HG03196 (cell line): Measurements from ENCODE around the gene IFI6.
"Not testable (repeated sequence)": the region's sequence is repeated elsewhere in the genome, so short reads cannot be mapped to it uniquely, and the experiment has no call there.

Source experiments
- ATAC-seq: cut with Tn5 transposase; IDR thresholded peaks from one replicate; pipeline ENCODE4 v1.9.1; 2021; ENCODE audit not compliant: unreplicated experiment

Gene IFI6

DNA sequence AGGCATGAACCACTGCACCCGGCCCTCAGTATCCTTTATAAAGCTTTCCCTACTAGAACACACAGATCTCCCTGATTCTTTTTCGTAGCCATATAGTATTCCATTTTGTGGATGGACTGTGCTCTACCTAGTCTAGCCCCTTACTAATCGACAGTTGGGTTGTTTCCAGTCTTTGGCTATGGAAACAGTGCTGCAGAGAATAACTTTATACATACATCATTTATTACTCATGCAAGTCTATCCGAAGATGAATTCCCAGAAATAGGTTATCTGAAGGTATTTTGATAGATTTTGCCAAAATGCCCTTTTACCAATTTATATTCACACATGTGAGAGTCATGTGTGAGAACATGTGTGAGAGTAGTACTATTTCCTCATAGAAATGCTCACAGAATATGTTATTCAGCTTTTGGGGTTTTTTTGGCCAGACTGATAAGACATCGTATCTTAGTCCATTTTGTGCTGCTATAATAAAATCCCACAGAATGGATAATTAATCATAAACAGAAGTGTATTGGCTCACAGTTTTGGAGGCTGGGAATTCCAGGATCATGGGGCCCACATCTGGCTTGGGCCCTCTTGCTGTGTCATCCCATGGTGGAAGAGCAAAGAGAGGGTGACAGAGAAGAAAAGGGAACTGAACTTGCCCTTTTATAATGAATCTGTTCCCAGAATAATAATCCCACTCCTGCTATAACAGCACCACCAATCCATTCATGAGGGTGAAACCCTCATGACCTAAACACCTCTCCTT lies 19.7 kb downstream of the IFI6 start:
- no peak for ATAC-seq

DNA sequence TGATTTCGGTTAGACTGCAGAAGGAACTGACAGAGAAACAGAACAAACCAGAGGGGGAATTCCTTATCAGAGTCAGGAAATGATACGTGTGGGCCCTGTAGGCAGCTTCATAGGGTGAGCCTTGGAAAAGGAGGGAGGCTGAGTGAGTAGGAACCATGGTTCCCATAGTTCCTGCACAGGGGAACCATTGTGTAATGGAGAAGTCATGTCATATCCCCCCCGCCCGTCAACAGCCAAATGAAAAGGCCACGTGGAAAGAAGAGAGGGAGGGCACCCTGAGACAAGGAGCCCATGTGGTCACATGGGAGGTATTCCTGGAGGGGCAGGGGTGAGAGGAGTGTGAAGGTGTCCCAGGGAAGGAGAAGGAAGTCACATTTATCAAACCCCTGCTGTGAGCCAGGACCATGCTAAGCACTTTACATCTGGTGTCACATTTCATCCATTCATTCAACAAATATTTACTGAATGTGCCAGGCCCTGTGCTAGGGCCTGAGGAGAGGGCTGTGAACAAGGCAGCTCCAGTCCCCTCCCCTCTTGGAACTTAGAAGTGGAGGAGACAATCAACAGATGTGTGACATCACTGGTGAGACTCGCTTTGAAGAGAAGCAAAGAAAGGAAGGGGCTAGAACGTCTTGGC lies 21.3 kb downstream of the IFI6 start:
- no peak for ATAC-seq

DNA sequence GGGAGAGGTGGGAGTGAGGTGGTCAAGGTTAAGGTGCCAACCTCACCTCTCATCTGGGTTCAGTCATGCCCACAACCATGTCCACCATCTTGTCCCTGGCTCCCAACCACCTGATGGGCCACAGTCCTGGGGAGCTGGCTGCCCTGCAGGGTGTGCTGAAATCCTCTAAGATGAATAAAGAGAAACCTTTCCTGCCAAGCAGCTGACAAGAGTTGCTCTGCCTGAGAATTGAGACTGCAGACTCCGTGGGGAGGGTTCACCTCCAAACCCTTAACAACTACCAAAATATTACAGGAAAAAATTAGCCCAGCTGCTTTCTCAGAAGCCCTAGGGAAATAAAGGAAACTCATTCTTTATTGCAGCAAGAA lies 21.8 kb downstream of the IFI6 start:
- no peak for ATAC-seq

DNA sequence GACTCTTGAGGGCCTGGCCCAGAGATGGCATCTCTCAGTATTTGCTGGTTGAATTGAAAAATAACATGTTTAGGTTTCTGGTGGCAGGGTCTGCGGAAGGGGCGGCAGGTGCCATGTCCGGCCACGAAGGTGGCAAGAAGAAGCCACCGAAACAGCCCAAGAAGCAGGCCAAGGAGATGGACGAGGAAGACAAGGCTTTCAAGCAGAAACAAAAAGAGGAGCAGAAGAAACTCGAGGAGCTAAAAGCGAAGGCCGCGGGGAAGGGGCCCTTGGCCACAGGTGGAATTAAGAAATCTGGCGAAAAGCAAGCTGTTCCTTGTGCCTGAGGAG lies 22.7 kb downstream of the IFI6 start:
- no peak for ATAC-seq

DNA sequence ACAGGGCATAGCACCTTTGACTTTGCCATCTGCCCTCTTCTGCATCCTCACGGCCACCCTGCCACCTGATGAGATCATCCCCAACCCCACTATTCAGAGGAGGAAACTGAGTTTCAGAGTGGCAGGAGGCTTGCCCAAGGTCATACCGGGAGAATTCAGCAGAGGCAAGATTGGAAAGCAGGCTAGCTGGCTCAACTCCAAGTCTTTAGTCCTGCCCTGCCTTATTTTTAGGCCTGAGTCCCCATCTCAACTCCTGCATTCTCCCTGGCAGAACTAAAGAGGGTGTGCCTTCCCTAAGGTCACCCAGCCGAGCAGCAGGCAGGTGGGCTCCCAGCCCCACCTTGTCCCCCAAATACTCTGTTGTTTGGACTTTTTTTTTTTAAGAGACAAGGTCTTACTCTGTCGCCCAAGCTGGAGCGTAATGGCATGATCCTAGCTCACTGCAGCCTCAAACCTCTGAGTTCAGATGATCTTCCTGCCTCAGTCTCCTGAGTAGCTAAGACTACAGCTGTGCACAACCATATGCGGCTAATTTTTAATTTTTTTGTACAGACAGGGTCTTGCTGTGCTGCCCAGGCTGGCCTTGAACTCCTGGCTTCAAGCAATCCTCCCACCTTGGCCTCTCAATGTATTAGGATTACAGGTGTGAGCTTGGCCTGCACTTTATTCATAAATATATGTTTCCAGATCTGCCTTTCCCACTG lies 23.2 kb downstream of the IFI6 start:
- no peak for ATAC-seq

DNA sequence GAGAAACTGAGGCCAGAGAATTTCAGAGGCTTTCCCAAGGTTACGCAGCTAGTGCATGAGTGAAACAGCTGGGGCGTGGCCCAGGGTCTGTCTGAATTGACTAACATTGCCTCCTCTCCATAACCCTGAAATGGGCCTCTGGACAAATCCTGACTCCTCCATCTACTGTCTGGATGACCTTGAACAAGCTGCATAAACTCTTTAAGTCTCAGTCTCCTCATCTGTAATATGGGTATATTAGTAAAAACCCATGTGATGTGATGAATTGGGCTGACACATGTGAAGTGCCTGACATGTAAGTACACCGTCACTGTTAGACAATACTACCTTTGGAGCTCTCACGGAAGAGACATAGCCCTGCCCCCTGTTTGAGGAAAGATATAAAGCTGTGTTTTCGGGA lies 24.7 kb downstream of the IFI6 start:
- no peak for ATAC-seq

DNA sequence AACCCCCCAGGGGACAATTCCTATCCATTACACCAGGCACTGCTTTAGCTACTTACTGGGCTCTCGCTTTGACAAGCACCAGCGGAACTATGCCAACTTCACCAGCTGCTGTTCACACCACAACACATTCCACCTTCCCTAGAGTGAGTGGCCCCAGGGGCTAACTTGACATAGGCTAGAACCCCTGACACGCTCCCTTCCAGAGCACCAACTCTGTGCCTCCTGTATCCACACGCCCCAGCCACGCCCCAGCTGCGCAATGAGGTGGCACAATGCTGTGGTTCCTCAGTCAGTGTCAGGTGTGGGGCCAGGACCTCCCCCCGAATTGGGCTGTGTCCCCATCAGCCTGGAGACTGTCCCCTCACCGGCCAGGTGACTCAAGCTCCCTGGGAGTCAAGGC lies 25.3 kb downstream of the IFI6 start:
- ATAC-seq: no peak

DNA sequence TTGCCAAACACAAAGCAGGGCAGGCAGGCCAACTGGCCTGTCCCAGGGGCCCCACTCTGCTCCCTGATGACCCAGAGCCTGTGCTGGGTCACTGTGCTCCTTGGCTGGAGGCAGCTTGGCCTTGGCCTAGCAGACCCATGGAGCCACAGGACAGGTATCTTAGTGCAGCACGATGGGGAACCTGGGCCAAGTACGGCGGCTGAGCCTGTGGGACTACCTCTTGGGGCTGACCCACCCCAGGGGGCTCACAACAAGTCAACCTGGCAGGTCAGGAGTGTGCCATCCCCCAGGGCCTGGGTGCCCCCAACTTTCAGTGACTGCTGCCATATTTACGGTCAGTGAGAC lies 26.9 kb downstream of the IFI6 start:
- ATAC-seq: no peak

DNA sequence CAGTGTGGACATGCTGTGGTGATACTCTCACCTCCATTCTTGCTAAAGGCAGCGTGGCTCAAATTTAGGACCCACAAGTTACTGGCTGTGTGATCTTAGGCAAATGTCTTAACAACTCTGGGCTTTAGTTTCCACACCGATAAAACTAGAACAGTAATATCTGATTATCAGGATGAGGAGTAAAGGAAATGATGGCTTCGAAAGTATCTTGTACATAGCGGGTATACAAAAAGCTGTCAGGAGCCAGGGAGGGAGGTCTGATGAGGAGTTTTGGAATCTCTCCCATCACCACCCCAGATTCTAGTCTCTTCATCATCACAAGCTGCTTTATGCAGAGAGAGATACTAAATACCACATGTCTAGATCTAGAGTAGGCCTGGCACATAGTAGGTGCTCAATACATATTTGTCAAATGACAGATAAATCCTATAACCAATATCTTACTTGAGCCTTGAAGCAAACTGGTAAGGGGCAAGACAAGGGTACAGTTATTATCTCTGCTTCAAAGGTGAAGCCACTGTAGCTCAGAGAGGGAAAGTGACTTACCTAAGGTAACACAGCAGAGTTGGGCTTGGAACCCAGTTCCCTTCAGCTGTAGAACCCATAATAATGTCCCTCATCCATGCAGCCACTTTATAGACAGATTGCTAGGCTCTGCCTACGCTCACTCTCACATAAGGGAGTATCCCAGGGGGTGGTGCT lies 27.5 kb downstream of the IFI6 start:
- ATAC-seq: no peak

DNA sequence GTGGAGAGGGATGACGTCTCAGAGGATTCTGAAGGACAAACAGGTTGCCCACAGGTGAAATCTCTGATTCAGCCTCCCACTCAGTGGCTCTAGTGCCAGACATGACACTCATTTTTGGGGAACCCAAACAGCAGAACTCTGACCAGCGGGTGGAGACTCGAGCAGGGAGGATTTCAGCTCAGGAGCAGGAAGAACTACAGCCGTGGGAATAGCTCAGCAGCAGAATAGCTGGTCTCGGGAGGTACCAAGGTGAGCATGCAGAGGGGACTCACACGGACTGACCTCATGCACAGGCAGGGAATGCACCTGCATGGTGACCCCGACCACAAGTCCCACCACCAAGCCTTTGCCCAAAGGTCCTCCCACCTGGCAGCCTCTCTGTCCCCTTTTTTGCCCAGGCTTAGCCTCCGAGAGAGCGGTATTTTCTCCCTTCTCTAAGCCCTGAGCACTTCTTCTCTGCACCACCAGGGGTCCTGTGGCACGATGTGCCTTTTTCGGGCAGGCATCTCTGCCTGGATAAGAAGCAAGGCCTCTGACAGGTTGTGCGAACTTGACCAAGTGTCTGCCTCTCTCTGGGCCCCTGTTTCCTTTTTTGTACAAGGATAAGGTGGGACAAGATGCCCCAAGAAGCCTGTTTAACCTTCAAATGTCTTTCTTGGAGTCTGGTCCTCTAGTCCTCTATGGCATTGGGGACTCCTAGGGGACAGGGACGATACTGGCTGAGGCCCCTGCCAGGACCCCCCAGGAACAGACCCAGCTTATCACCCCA lies 28.2 kb downstream of the IFI6 start:
- no peak for ATAC-seq

DNA sequence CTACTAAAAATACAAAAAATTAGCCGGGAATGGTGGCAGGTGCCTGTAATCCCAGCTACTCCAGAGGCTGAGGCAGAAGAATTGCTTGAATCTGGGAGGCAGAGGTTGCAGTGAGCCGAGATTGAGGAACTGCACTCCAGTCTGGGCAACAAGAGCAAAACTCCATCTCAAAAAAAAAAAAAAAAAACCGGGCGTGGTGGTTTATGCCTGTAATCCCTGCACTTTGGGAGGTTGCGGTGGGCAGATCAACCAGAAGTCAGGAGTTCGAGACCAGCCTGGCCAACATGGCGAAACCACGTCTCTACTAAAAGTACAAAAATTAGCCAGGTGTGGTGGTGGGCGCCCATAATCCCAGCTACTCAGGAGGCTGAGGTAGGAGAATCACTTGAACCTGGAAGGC lies 31.5 kb downstream of the IFI6 start:
- ATAC-seq: not testable (repeated sequence)

DNA sequence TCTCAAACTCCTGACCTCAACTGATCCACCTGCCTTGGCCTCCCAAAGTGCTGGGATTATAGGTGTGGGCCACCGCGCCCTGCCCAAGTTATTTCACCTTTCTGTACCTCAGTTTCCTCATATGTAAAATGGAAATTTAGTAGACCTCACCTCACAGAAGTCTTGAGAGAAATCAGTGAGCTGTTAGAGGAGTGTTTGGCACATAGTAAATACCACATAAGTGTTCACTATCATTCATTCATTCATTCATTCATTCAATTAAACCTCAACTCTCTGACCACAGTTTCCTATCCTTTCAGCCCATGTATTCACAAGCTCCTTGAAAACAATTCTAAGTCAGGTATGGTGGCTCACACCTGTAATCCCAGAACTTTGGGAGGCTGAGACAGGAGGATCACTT lies 33.2 kb downstream of the IFI6 start:
- no peak for ATAC-seq

DNA sequence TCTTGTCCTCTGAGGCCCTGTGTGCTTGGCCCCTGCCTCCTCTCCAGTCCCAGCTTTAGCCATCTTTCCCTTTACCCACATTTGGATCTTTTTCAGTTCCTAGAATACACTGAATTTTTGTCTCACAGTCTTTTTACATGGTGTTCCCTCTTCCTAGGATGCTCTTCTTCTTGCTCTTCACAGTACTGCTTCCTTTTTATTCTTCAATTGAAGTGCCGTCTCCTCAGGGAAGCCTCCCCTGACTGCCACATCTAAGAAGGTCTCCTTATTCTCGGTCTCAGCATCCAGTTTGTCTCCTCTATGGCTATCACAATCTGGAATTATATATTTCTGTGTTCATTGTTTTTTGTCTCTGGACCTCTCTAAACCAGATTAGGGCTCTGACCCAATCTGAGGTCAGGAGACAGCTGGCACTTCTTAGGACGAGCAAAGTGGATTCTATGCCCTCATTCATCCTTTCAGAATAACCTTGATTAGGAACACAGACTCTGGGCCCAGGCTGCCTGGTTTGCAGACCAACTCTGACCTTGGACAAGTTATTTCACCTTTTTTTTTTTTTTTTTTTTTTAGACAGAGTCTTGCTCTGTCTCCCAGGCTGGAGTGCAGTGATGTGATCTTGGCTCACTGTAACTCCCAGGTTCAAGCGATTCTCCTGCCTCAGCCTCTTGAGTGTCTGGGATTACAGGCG lies 33.8 kb downstream of the IFI6 start:
- no peak for ATAC-seq

DNA sequence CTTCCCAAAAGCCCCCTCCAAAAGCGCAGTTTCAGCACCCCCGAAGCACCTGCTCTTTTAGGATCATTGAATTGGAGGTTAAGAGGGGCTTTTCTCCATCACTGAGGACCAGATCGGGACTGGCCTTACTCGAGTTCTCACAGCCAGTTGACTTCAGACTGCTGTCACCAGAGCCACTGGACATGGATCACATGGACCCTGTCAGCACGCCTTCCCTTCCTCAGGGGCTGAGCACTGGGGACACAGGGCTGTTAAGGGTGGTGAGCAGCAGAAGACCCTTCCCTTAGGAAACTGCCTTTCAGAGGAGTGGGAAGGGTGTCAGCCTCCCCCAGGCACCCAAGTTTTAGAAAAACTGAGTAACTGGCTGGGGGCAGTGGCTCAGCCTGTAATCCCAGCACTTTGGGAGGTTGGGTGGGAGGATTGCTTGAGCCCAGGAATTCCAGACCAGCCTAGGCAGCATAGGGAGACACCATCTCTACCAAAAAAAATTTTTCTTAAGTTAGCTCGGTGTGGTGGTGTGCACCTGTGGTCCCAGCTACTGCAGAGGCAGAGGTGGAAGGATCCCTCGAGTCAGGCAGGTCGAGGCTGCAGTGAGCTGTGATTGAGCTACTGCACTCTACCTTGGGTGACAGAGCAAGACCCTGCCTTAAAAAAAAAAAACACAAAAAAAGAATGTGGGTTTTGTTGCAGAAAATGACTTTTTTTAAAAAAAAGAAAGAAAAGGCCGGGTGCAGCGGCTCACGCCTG lies 36.4 kb downstream of the IFI6 start:
- ATAC-seq: no peak

DNA sequence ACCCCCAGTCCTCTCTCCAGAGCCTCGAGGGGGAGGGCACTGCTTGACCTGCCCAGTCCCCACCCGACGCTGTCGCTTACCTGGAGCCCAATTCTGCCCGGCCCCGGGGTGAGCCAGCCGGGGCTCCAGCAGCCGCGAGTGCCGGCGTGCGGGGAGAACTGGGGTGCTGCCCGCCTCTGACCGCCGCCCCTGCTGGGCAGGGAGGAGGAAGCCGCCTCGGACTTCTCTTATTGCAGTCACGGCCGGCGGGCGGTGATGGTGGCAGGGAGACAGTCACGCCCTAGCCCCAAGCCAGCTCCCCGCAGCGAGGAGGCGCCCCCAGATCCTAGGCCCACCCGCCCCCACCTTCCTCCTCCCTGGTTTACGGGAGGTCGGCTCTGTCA lies 37.0 kb downstream of the IFI6 start, which contains the start of gene FGR:
Gene FGR (minus strand): TSS at position 201 of the 383 bp plus-strand sequence. CDS start 11,269 bp downstream, outside the sequence.
- no peak for ATAC-seq

DNA sequence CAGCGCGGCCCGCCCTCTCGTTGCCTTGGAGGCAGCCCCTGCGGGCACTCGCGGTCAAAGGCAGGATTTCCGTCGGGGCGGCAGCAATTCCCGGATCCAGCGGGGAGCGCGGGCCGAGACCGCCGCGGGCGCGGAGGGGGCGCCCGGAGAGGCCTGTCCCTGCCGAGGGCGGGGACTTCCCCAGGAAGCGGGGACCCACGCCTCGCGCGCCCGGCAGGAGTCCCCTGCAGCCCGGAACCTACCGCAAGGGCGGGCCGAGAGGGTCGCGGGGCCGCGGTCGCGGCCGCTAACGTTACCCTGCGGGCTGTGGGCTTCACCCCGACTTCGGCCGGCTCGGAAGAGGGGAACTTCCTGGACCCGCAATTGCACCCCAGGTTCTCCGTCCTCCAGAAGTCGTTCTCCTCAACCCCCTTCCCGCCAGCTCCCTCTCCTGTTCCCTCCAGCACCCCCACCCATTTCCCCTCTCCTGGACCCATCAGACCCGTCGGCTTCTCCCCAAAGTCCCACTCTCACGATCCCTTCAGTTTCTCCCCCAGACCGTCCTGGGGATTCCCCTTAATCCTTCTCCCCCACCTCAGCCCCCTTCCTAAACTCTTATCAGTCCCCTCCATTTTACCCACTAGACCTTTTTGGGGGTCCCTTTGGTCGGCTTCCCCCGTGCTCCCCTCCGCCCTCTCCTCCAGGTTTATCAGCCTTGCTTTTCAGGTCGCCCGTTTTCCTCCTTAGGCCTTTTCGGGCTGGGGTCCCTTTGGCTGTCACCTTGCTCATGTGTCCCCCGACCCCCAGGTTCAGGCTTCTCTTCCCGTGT lies 37.6 kb downstream of the IFI6 start:
- no peak for ATAC-seq

DNA sequence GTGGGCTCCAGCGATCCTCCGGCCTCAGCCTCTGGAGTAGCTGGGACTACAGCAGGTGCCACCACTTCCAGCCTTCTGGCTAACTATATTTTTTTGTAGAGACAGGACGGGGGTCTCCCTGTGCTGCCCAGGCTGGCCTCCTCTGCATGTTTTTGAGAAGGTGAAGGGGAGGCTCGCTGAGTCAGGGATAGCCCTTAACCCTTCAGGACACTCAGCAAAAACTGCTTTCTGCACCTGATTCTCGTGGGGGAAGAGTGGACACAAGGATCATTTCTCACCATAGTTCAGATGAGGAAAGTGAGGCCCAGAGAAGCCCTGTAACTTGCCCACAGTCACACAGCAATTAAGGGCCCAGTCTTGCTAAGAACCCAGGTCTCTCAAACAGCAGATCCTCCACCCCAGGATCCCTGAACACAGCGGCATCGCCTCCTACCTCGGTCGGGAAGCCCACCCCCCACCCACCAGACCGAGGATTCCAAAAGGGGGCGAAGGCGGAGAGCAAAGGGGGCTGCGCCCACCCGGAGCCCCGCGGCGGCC lies 38.3 kb downstream of the IFI6 start:
- ATAC-seq: no peak

DNA sequence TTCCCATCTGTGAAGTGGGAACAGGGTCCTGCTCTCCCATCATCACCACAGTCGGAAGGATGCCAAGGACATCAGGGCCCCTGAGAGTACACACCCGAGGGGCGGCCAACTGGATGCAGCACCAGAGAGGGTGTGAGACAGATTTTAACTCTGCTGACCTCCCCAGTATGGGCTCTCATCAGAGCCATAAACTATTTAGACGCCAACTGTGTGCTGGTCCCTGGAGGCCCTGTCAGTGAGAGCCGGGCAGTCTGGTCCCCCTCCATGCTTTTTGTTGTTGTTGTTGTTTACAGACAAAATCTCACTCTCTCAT lies 38.7 kb downstream of the IFI6 start:
- no peak for ATAC-seq
